MM.1S (cell line): Measurements from ENCODE around the gene PDZD8.

Experiments used
- DNase-seq: peaks from one replicate; pipeline ENCODE4 v3.0.0-alpha.2; 2015
- H2AFZ ChIP-seq: fragments of 300-600 bp; sonication (generic); 2 replicates; pipeline ENCODE4 v1.6.0; 2016; ENCODE audit warnings: antibody characterized with exemption, low read length
- H3F3A ChIP-seq: fragments of 300-600 bp; sonication (generic); 2 replicates; pipeline ENCODE4 v1.6.1; 2016; ENCODE audit warnings: mild to moderate bottlenecking, antibody characterized with exemption, low read length, moderate library complexity, mixed read lengths; ENCODE audit not compliant: insufficient read depth
- H3K27ac ChIP-seq: fragments of 300-600 bp; sonication (generic); 2 replicates; pipeline ENCODE4 v1.5.1; 2016; ENCODE audit warnings: mild to moderate bottlenecking, low read length
- H3K27me3 ChIP-seq: fragments of 300-600 bp; sonication (generic); replicated peaks from 2 replicates; pipeline ENCODE4 v1.6.0; 2016; ENCODE audit warnings: low read length; ENCODE audit not compliant: insufficient read depth
- H3K36me3 ChIP-seq: fragments of 300-600 bp; sonication (generic); replicated peaks from 2 replicates; pipeline ENCODE4 v1.6.1; 2016; ENCODE audit warnings: mild to moderate bottlenecking, low read length, mixed read lengths; ENCODE audit not compliant: insufficient read depth
- H3K4me1 ChIP-seq: fragments of 300-600 bp; sonication (generic); 2 replicates; pipeline ENCODE4 v1.6.1; 2016; ENCODE audit warnings: low read length, mixed read lengths
- H3K4me2 ChIP-seq: fragments of 300-600 bp; sonication (generic); 2 replicates; pipeline ENCODE4 v1.6.0; 2016; ENCODE audit warnings: low read depth, low read length
- H3K4me3 ChIP-seq: fragments of 300-600 bp; sonication (generic); 2 replicates; pipeline ENCODE4 v1.5.1; 2016; ENCODE audit warnings: low read length, mixed read lengths
- H3K79me2 ChIP-seq: fragments of 300-600 bp; sonication (generic); 2 replicates; pipeline ENCODE4 v1.6.1; 2016; ENCODE audit warnings: mixed run types, low read length, mixed read lengths
- H3K9ac ChIP-seq: fragments of 300-600 bp; sonication (generic); 2 replicates; pipeline ENCODE4 v1.6.1; 2016; ENCODE audit warnings: low read length, mixed read lengths
- H3K9me2 ChIP-seq: fragments of 300-600 bp; sonication (generic); replicated peaks from 2 replicates; pipeline ENCODE4 v1.6.1; 2016; ENCODE audit warnings: mild to moderate bottlenecking, low read length, mixed read lengths; ENCODE audit not compliant: insufficient read depth
- H3K9me3 ChIP-seq: fragments of 300-600 bp; sonication (generic); replicated peaks from 2 replicates; pipeline ENCODE4 v1.6.1; 2016; ENCODE audit warnings: mild to moderate bottlenecking, low read length, mixed read lengths; ENCODE audit not compliant: insufficient read depth
- H4K20me1 ChIP-seq: fragments of 300-600 bp; sonication (generic); 2 replicates; pipeline ENCODE4 v1.6.1; 2016; ENCODE audit warnings: mild to moderate bottlenecking, low read length, moderate library complexity, mixed read lengths; ENCODE audit not compliant: insufficient read depth
- EZH2 ChIP-seq: fragments of 300-600 bp; sonication (generic); optimal IDR thresholded peaks from 2 replicates; pipeline ENCODE3; 2017; ENCODE audit warnings: low read depth, mild to moderate bottlenecking, antibody characterized with exemption, low read length, mixed read lengths
- EZH2phosphoT487 ChIP-seq: fragments of 300-600 bp; sonication (generic); IDR thresholded peaks from 2 replicates; pipeline ENCODE4 v1.6.1; 2018; ENCODE audit warnings: antibody characterized with exemption, low read length
- TF ChIP-seq, protein P1 (sequence below): fragments of 300-600 bp; sonication (generic); IDR thresholded peaks from 2 replicates; pipeline ENCODE4 v1.5.1; 2016; ENCODE audit warnings: antibody characterized with exemption, low read length, mixed read lengths

The PDZD8 gene

DNA sequence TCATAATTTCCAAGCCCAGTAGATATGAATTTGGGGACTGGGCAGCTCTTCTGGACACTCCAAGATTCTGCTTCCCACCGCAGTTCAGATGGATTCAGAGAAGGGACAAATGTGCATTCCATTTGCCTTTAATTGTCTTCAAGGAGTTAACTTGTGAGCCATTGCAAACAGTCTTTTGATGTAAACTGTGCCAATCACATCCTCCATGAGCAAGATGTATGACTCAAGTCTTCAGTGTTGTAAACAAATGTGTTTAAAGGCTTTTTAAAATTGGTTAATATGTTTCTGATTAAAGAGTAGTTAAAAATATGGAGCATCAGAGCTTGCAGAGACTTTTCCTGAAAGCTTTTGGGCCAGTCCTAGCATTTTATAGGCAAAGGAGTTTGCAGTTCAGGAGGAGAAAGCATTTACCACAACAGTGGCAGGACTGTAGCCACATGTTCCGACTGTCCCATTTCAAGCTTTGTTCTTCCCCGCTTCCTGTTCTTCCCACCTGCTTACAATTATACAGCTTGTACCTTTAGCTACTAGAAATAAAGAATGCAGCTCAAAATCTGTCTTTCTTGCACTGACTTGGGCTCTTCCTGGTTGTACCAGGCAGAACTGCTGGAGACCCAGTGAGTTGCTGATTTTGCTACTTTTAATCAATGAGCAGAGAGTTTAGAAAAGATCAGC, 128.1 kb downstream of the PDZD8 start:
- no peak for DNase-seq
- no peak overlapping the region for H3K4me3 ChIP-seq
- no peaks in the 10 kb centered on the region for H3K79me2 ChIP-seq
- H3K9ac ChIP-seq: no peak overlapping the region
- H3K9me3 ChIP-seq: no peaks in the 10 kb centered on the region
- H4K20me1 ChIP-seq: no peaks in the 10 kb centered on the region
- no peak for TF ChIP-seq EZH2
- TF ChIP-seq, protein P1, sequence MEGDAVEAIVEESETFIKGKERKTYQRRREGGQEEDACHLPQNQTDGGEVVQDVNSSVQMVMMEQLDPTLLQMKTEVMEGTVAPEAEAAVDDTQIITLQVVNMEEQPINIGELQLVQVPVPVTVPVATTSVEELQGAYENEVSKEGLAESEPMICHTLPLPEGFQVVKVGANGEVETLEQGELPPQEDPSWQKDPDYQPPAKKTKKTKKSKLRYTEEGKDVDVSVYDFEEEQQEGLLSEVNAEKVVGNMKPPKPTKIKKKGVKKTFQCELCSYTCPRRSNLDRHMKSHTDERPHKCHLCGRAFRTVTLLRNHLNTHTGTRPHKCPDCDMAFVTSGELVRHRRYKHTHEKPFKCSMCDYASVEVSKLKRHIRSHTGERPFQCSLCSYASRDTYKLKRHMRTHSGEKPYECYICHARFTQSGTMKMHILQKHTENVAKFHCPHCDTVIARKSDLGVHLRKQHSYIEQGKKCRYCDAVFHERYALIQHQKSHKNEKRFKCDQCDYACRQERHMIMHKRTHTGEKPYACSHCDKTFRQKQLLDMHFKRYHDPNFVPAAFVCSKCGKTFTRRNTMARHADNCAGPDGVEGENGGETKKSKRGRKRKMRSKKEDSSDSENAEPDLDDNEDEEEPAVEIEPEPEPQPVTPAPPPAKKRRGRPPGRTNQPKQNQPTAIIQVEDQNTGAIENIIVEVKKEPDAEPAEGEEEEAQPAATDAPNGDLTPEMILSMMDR: no peak
- no peaks in the 10 kb centered on the region for H3K9me2 ChIP-seq
- no peaks in the 10 kb centered on the region for H3K27me3 ChIP-seq
- no peak overlapping the region for H3K27ac ChIP-seq
- no peak overlapping the region for H2AFZ ChIP-seq
- no peaks in the 10 kb centered on the region for H3K4me1 ChIP-seq
- H3F3A ChIP-seq: no peaks in the 10 kb centered on the region
- H3K36me3 ChIP-seq: no peaks in the 10 kb centered on the region
- no peak overlapping the region for H3K4me2 ChIP-seq

DNA sequence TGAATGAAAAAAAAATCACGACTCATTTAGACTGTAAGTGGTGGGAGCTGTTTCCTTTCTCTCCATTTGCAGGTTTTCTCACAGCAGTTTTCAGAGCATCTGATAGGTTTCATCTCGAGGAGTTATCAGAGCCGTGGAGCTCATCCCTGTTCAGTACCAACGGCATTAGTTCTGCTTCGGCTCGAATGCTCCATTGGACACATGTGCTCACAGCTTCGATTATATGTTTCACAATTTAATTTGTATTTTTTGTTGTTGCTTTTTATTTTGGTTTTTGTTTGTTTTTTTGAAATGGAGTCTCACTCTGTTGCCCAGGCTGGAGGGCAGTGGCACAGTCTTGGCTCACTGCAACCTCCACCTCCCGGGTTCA, 132.8 kb downstream of the PDZD8 start:
- Histone ChIP-seq H3K9me3 (no peaks in the 10 kb centered on the region), H3K27me3 (no peaks in the 10 kb centered on the region), H3K36me3 (no peaks in the 10 kb centered on the region)

DNA sequence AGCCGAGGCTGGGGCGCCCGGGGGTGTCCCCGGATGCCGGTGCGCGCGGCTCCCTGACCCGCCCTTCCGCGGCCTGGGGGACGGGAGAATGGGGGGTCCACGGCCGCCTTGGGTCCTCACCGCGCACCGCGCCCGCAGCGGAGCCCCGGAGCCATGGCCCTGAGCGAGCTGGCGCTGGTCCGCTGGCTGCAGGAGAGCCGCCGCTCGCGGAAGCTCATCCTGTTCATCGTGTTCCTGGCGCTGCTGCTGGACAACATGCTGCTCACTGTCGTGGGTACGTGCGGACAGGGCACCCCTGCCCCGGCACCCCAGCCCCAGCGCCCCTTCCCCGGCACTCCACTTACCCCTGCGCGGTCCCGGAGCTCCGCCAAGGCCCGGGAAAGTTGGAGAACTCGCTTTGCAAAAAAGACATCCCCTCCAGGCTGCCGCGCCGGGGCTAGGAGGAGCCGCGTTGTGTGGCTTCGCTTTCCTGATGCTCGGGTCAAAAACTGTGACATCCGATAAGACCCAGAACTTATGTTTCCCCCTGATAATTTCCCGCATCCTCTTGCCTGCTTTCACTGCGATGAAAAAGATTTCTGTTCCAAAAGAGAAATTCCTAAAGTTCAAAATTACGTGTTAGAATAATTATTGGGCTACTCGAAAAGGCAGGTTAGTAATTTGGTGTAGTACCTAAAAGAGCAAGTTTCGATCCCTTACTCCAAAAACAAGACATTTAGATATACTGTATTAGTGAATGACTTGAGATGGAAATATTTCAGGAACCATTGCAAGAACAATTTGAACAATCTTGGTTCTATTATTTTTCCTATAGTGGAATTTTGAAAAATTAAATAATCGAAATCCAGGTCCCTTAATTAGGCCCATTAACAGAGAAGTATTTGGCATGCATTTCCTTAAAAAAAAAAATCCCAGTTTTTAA, 133.4 kb downstream of the PDZD8 start:
- Histone ChIP-seq H3K4me1 (no peaks in the 10 kb centered on the region), H3K27me3 (no peaks in the 10 kb centered on the region), H3K79me2 (no peaks in the 10 kb centered on the region), H3K4me3 (no peak overlapping the region), H2AFZ (no peak overlapping the region), H3K9ac (no peak overlapping the region), H3K36me3 (no peaks in the 10 kb centered on the region), H3K27ac (no peak overlapping the region), H4K20me1 (no peaks in the 10 kb centered on the region), H3K4me2 (no peak overlapping the region), H3F3A (no peaks in the 10 kb centered on the region), H3K9me3 (no peaks in the 10 kb centered on the region), H3K9me2 (no peaks in the 10 kb centered on the region)
- no peak for TF ChIP-seq EZH2
- TF ChIP-seq, protein P1: no peak
- no peak for DNase-seq

More for the DNA sequence above, 132.8 kb downstream of the PDZD8 start:
- no peaks in the 10 kb centered on the region for H3K4me1 ChIP-seq
- H3K79me2 ChIP-seq: no peaks in the 10 kb centered on the region
- no peaks in the 10 kb centered on the region for H3K9me2 ChIP-seq
- H2AFZ ChIP-seq: no peak overlapping the region
- H3K9ac ChIP-seq: no peak overlapping the region
- no peak for TF ChIP-seq EZH2phosphoT487
- TF ChIP-seq EZH2: no peak
- TF ChIP-seq, protein P1: no peak
- no peaks in the 10 kb centered on the region for H3F3A ChIP-seq
- H3K4me3 ChIP-seq: no peak overlapping the region
- DNase-seq: no peak
- no peak overlapping the region for H3K4me2 ChIP-seq
- H4K20me1 ChIP-seq: no peaks in the 10 kb centered on the region
- H3K27ac ChIP-seq: no peak overlapping the region
